Calu3 (cell line): ENCODE data around the gene PAAF1. TPM values are rescaled to one million over a fixed set of nuclear protein-coding genes. Genes with fewer than 3 reads are reported as not detected.

Experiments used
- BruUV-seq: library from RNA; stranded (reverse); fragments of 400-500 nt; replicated peaks from 2 replicates; lab custom pipeline; 2021; lab: Mats Ljungman, UMichigan
- CTCF ChIA-PET: fragments of 300-600 bp; sonication (Branson Sonifier 250); formaldehyde crosslinking; loops from one replicate; lab custom pipeline; 2022; ENCODE audit warnings: antibody characterized with exemption; lab: Charles Lee
- DNase-seq: peaks from one replicate; pipeline ENCODE4 v3.0.0; 2022
- H3K27ac Mint-ChIP-seq: one replicate; pipeline ENCODE4 v1.8.0; 2022; ENCODE audit warnings: mixed read lengths; ENCODE audit not compliant: unreplicated experiment
- H3K27me3 Mint-ChIP-seq: one replicate; pipeline ENCODE4 v1.8.0; 2022; ENCODE audit warnings: mixed read lengths; ENCODE audit not compliant: unreplicated experiment
- H3K36me3 Mint-ChIP-seq: one replicate; pipeline ENCODE4 v1.8.0; 2022; ENCODE audit warnings: mild to moderate bottlenecking, moderate library complexity, mixed read lengths; ENCODE audit not compliant: insufficient read depth, unreplicated experiment
- H3K4me1 Mint-ChIP-seq: one replicate; pipeline ENCODE4 v1.8.0; 2022; ENCODE audit warnings: mild to moderate bottlenecking, low read depth, mixed read lengths; ENCODE audit not compliant: unreplicated experiment
- H3K4me3 Mint-ChIP-seq: one replicate; pipeline ENCODE4 v1.8.0; 2022; ENCODE audit warnings: mild to moderate bottlenecking, low read depth, moderate library complexity, mixed read lengths; ENCODE audit not compliant: unreplicated experiment
- H3K9me3 Mint-ChIP-seq: one replicate; pipeline ENCODE4 v1.8.0; 2022; ENCODE audit warnings: low read depth, mixed read lengths; ENCODE audit not compliant: unreplicated experiment
- CTCF ChIP-seq: fragments of 200-600 bp; IDR thresholded peaks from one replicate; pipeline ENCODE4 v1.8.0; 2022; ENCODE audit warnings: antibody characterized with exemption; ENCODE audit not compliant: unreplicated experiment
- intact Hi-C: fragments of 100-400 bp; cut with micrococcal nuclease; formaldehyde crosslinking; loops from one replicate; pipeline ENCODE4 v1.10.0; 2022; ENCODE audit not compliant: unreplicated experiment
- total RNA-seq: library from RNA; stranded (reverse); gene quantifications from 2 replicates; pipeline ENCODE4 v1.2.3, GENCODE V29; 2022

PAAF1 gene
- total RNA-seq, 1 experiment from 2014 or later: 23.0 TPM

GRCh38 chr11:73972187-73972586, 95.4 kb downstream of the PAAF1 start:
- no peak overlapping the region for H3K27ac Mint-ChIP-seq
- CTCF ChIA-PET: interaction anchor here (0.6 kb wide), 1 partner anchor 479 kb away, joined by 4 read pairs; no protein-coding TSS in a partner anchor

GRCh38 chr11:73972620-73973449, 96.0 kb downstream of the PAAF1 start:
- H3K27me3 Mint-ChIP-seq: no peaks in the 10 kb centered on the region
- CTCF ChIA-PET: interaction anchor here (0.7 kb wide), 1 partner anchor 117 kb away, joined by 3 read pairs; no protein-coding TSS in a partner anchor
- H3K4me1 Mint-ChIP-seq: no peaks in the 10 kb centered on the region
- peaks cover 5% of the 10 kb centered on the region for H3K36me3 Mint-ChIP-seq
- intact Hi-C loops: no loop called here
- no peak overlapping the region for H3K27ac Mint-ChIP-seq
- H3K9me3 Mint-ChIP-seq: no peaks in the 10 kb centered on the region
- no peak overlapping the region for H3K4me3 Mint-ChIP-seq
- no peak for TF ChIP-seq CTCF
- no TSS peak for BruUV-seq
- DNase-seq: no peak

More at GRCh38 chr11:73972187-73972586, 95.4 kb downstream of the PAAF1 start:
- Mint-ChIP-seq H3K4me1 (no peaks in the 10 kb centered on the region), H3K36me3 (peaks cover 5% of the 10 kb centered on the region), H3K27me3 (no peaks in the 10 kb centered on the region), H3K4me3 (no peak overlapping the region), H3K9me3 (no peaks in the 10 kb centered on the region)
- intact Hi-C loops: no loop called here
- no peak for TF ChIP-seq CTCF
- no TSS peak for BruUV-seq
- no peak for DNase-seq

GRCh38 chr11:73974604-73975478, 98.0 kb downstream of the PAAF1 start:
- intact Hi-C loops: no loop called here
- DNase-seq: no peak
- H3K36me3 Mint-ChIP-seq: peaks cover 5% of the 10 kb centered on the region
- no TSS peak for BruUV-seq
- H3K9me3 Mint-ChIP-seq: no peaks in the 10 kb centered on the region
- H3K27me3 Mint-ChIP-seq: no peaks in the 10 kb centered on the region
- no peaks in the 10 kb centered on the region for H3K4me1 Mint-ChIP-seq
- no peak for TF ChIP-seq CTCF
- no peak overlapping the region for H3K27ac Mint-ChIP-seq
- no peak overlapping the region for H3K4me3 Mint-ChIP-seq
- CTCF ChIA-PET: interaction anchor here (0.6 kb wide), 1 partner anchor 63 kb away, joined by 4 read pairs; no protein-coding TSS in a partner anchor

- CTCF ChIA-PET: interaction anchor here (0.6 kb wide), 1 partner anchor 62 kb away, joined by 4 read pairs; no protein-coding TSS in a partner anchor
- H3K27me3 Mint-ChIP-seq: no peaks in the 10 kb centered on the region
- peaks cover 9% of the 10 kb centered on the region for H3K36me3 Mint-ChIP-seq
- intact Hi-C loops: no loop called here
- no peak overlapping the region for H3K27ac Mint-ChIP-seq
- BruUV-seq: no TSS peak
- TF ChIP-seq CTCF: no peak
- H3K9me3 Mint-ChIP-seq: no peaks in the 10 kb centered on the region
- no peak for DNase-seq
- no peak overlapping the region for H3K4me3 Mint-ChIP-seq
- H3K4me1 Mint-ChIP-seq: no peaks in the 10 kb centered on the region
Observed at GRCh38 chr11:73975479-73975757, 98.6 kb downstream of the PAAF1 start.
